Activated naive CD8-positive, alpha-beta T cell treated with anti-CD3 and anti-CD28 coated beads, Interleukin-2, amount 10 ng/mL, durations not matched to agents 7 days and 5 days (primary cell): ENCODE data around the gene PCDHA4. TPM values are rescaled to one million over a fixed set of nuclear protein-coding genes. Genes with fewer than 3 reads are reported as not detected.
A peak's percentile ranks its signal among the peaks of the same experiment; 100 is the strongest.
"Not testable (repeated sequence)": the region's sequence is repeated elsewhere in the genome, so short reads cannot be mapped to it uniquely, and the experiment has no call there.

Source experiments
- ATAC-seq: fragments of 150-1000 bp; cut with Tn5 transposase; one replicate; pipeline ENCODE4 v1.10.0; 2021; ENCODE audit warnings: low read depth, moderate library complexity
- POLR2A ChIA-PET: fragments of 350-600 bp; sonication (Branson Sonifier 250); formaldehyde crosslinking; loops from one replicate; lab custom pipeline; 2021; ENCODE audit warnings: antibody characterized with exemption; lab: Charles Lee
- DNase-seq: peaks from one replicate; pipeline ENCODE4 v3.0.0; 2021
- H3K27ac Mint-ChIP-seq: one replicate; pipeline ENCODE4 v1.8.0; 2022; ENCODE audit warnings: mild to moderate bottlenecking, mixed read lengths
- H3K27me3 Mint-ChIP-seq: one replicate; pipeline ENCODE4 v1.8.0; 2022; ENCODE audit warnings: mild to moderate bottlenecking, moderate library complexity, mixed read lengths
- H3K36me3 Mint-ChIP-seq: one replicate; pipeline ENCODE4 v1.8.0; 2021; ENCODE audit warnings: mild to moderate bottlenecking, mixed read lengths
- H3K4me1 Mint-ChIP-seq: one replicate; pipeline ENCODE4 v1.8.0; 2021; ENCODE audit warnings: mixed read lengths
- H3K4me3 Mint-ChIP-seq: one replicate; pipeline ENCODE4 v1.8.0; 2022; ENCODE audit warnings: mild to moderate bottlenecking, moderate library complexity, mixed read lengths
- H3K9me3 Mint-ChIP-seq: one replicate; pipeline ENCODE4 v1.8.0; 2021; ENCODE audit warnings: mixed read lengths
- total RNA-seq, 2 experiments: library from RNA; stranded (reverse); gene quantifications; one replicate each; pipeline ENCODE4 v1.2.3, GENCODE V29; 2021

PCDHA4 gene
- not detected for total RNA-seq

DNA sequence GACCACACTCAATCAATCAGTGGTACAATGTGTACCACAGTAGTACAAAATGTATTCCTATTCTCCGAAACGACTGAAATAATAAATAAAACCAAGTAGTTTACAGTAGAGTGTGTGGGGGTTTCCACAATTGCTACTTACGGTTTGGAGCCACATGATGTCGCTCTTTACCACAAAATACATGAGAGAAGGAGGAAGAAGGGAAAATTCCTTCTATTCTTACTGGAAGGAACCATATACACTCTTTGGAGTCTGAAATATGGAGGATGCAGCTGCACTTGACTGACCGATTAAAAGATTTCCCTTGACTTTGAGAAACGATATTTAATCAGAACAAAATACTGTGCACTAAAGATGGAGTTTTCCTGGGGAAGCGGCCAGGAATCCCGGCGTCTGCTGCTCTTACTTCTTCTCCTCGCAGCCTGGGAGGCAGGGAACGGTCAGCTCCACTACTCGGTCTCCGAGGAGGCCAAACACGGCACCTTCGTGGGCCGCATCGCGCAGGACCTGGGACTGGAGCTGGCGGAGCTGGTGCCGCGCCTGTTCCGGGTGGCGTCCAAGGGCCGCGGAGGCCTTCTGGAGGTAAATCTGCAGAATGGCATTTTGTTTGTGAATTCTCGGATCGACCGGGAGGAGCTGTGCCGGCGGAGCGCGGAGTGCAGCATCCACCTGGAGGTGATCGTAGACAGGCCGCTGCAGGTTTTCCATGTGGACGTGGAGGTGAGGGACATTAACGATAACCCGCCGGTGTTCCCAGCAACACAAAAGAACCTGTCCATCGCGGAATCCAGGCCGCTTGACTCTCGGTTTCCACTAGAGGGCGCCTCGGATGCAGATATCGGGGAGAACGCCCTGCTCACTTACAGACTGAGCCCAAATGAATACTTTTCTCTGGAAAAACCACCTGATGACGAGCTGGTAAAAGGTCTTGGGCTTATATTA is at the start of gene PCDHA4:
TSS of gene PCDHA4 (plus strand) at position 235 of the 942 bp plus-strand sequence.
- POLR2A ChIA-PET, result no interaction called here
- Mint-ChIP-seq H3K27me3 (no peaks in the 10 kb centered on the region), H3K36me3 (no peaks in the 10 kb centered on the region), H3K4me1 (no peaks in the 10 kb centered on the region), H3K4me3 (no peak within 1 kb of the TSS), H3K27ac (no peak within 1 kb of the TSS), H3K9me3 (peaks cover 13% of the 10 kb centered on the region)
- ATAC-seq, result no peak
- peak; percentile 28 for DNase-seq

DNA sequence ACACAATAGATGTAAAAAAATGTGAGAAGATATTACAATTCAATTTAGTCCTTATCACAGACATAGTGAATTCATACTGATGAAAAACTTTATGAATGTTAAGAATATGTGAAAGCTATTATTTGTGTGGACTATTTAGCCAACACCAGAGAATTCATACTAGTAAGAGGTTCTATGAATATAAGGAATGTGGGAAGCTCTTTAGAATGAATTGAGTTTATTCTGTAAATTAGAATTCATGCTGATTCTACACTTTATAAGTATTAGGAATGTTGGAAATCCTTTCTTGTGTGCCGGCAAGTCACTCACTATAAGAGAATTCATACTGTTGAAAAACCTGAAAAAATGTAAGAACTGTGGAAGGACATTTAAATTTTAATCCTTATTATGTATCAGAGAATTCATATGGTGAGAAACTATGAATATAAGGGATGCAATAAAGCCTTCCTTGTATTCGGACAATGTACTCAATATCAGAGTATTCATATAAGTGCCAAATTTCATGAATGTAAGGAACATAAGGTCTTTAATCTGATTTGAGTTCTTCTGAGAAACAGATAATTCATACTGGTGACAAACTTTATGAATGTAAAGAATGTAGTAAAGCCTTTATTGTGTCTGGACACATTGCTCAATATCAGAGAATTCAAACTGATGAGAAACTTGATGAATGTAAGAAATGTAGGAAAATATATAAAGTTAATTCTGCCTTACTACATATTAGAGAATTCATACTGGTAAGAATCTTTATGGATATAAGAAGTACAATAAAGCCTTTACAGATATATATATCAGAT is 42.5 kb upstream of the PCDHA4 start:
- H3K4me3 Mint-ChIP-seq, result no peak overlapping the region
- no peaks in the 10 kb centered on the region for H3K4me1 Mint-ChIP-seq
- no peaks in the 10 kb centered on the region for H3K27me3 Mint-ChIP-seq
- no peak for DNase-seq
- POLR2A ChIA-PET, result no interaction called here
- peaks cover 40% of the 10 kb centered on the region for H3K9me3 Mint-ChIP-seq
- peaks cover 2% of the 10 kb centered on the region for H3K36me3 Mint-ChIP-seq
- H3K27ac Mint-ChIP-seq, result no peak overlapping the region
- no peak for ATAC-seq

DNA sequence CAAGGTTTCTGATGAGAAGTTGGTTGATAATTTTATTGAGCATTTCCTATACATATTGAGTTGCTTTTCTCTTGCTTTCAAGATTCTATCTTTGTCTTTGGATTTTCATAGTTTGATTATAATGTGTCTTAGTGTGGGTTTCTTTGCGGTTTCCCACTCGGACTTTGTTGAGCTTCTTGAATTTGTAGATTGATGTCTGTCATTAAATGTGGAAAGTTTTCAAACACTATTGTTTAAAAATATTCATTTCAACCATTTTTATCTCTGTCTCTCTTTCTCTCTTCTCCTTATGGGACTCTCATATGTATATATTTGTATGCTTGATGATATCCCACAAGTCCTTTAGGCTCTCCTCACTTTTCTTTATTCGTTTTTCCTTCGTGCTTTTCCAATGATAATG is 39.4 kb upstream of the PCDHA4 start:
- H3K4me1 Mint-ChIP-seq, result no peaks in the 10 kb centered on the region
- no peak overlapping the region for H3K27ac Mint-ChIP-seq
- no peaks in the 10 kb centered on the region for H3K27me3 Mint-ChIP-seq
- peaks cover 35% of the 10 kb centered on the region for H3K9me3 Mint-ChIP-seq
- ATAC-seq, result no peak
- H3K4me3 Mint-ChIP-seq, result no peak overlapping the region
- H3K36me3 Mint-ChIP-seq, result no peaks in the 10 kb centered on the region
- DNase-seq, result no peak
- POLR2A ChIA-PET, result no interaction called here

DNA sequence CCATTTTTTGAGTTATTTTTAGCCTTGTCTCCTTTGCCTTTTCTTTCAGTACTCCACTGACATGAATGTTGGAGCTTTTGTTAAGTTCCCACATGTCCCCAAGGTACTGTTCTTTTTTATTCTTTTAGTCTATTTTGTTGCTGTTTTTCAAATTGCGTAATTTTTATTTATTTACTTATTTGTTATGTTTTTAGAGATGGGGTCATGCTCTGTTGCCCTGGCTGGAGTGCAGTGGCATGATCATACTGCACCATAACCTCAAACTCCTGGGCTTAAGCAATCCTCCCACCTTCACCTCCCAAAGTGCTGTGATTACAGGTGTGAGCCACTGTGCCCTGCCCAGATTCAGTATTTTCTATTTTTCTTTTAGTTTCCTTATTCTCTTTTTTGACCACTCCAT is 26.4 kb upstream of the PCDHA4 start:
- POLR2A ChIA-PET, result no interaction called here
- no peak overlapping the region for H3K27ac Mint-ChIP-seq
- no peaks in the 10 kb centered on the region for H3K4me1 Mint-ChIP-seq
- ATAC-seq, result no peak
- no peak for DNase-seq
- no peak overlapping the region for H3K4me3 Mint-ChIP-seq
- H3K9me3 Mint-ChIP-seq, result peaks cover 28% of the 10 kb centered on the region
- no peaks in the 10 kb centered on the region for H3K27me3 Mint-ChIP-seq
- no peaks in the 10 kb centered on the region for H3K36me3 Mint-ChIP-seq

DNA sequence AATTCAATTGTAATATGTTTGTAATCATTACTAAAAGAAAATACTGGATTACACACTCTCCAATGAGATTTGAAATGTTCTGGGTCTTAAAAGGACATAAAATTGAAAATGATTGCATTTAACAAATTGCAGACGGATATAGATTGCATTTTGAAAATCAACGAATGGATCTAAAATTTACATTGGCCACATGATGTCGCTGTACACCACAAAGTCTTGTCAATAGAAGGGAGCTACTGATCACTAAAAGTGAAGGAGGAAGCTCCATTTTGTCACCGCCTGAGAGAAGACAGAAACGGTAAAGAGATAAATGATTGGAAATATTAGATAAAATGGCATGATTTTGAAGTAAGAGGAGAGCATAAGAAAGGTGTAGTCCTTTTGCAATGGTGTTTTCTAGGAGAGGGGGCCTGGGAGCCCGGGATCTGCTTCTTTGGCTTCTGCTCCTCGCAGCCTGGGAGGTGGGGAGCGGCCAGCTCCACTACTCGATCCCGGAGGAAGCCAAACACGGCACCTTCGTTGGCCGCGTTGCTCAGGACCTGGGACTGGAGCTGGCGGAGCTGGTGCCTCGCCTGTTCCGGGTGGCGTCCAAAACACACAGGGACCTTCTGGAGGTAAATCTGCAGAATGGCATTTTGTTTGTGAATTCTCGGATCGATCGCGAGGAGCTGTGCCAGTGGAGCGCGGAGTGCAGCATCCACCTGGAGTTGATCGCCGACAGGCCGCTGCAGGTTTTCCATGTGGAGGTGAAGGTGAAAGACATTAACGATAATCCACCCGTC is 20.8 kb upstream of the PCDHA4 start, which contains the start of gene PCDHA1:
TSS of gene PCDHA1 (plus strand) at position 236 of the 782 bp plus-strand sequence.
- H3K27ac Mint-ChIP-seq, result no peak within 1 kb of the TSS
- DNase-seq (no peak), ATAC-seq (no peak)
- POLR2A ChIA-PET, result no interaction called here
- peaks cover 16% of the 10 kb centered on the region for H3K9me3 Mint-ChIP-seq
- no peak within 1 kb of the TSS for H3K4me3 Mint-ChIP-seq
- no peaks in the 10 kb centered on the region for H3K36me3 Mint-ChIP-seq
- H3K27me3 Mint-ChIP-seq, result peaks cover 3% of the 10 kb centered on the region
- no peaks in the 10 kb centered on the region for H3K4me1 Mint-ChIP-seq

DNA sequence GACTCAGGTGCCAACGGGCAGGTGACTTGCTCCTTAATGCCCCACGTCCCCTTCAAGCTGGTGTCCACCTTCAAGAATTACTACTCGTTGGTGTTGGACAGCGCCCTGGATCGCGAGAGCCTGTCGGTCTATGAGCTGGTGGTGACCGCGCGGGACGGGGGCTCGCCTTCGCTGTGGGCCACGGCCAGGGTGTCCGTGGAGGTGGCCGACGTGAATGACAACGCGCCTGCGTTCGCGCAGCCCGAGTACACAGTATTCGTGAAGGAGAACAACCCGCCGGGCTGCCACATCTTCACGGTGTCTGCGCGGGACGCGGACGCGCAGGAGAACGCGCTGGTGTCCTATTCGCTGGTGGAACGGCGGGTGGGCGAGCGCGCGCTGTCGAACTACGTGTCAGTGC is 19.4 kb upstream of the PCDHA4 start:
- POLR2A ChIA-PET, H3K4me1 Mint-ChIP-seq, H3K27me3 Mint-ChIP-seq, DNase-seq, ATAC-seq, H3K36me3 Mint-ChIP-seq, H3K27ac Mint-ChIP-seq, H3K4me3 Mint-ChIP-seq: not testable (repeated sequence)
- H3K9me3 Mint-ChIP-seq, result peaks cover 15% of the 10 kb centered on the region

DNA sequence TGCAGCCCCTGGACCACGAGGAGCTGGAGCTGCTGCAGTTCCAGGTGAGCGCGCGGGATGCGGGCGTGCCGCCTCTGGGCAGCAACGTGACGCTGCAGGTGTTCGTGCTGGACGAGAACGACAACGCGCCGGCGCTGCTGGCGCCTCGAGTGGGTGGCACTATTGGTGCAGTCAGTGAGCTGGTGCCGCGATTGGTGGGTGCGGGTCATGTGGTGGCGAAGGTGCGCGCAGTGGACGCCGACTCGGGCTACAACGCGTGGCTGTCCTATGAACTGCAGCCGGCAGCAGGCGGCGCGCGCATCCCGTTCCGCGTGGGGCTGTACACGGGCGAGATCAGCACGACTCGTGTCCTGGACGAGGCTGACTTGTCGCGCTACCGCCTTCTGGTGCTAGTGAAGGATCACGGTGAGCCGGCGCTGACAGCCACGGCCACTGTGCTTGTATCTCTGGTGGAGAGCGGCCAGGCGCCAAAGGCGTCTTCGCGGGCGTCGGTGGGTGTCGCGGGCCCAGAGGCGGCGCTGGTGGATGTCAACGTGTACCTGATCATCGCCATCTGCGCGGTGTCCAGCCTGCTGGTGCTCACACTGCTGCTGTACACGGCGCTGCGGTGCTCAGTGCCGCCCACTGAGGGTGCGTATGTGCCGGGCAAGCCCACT is 18.9 kb upstream of the PCDHA4 start:
- DNase-seq, H3K27me3 Mint-ChIP-seq, H3K36me3 Mint-ChIP-seq, H3K27ac Mint-ChIP-seq, H3K4me1 Mint-ChIP-seq, H3K4me3 Mint-ChIP-seq, ATAC-seq, POLR2A ChIA-PET: not testable (repeated sequence)
- H3K9me3 Mint-ChIP-seq, result peaks cover 17% of the 10 kb centered on the region

DNA sequence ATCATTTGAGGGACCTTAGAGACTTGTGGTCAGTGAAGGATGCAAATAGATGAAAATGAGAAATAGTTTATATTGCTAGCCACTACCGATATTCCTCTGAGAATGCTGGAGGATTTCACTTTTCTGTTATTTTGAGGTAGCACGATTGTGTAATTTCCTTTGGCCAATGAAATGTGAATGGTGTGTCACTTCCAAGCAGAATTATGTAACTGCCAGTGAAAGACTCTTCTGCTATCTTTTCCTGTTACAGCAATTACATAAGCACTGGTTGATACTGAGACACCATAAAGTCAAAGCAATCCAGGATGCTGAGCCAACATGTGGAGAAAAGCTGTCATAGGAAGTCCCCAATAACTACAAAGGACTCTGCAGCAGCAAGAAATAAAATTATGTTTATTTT is 15.8 kb upstream of the PCDHA4 start:
- Mint-ChIP-seq H3K4me1 (no peaks in the 10 kb centered on the region), H3K27me3 (peaks cover 10% of the 10 kb centered on the region), H3K27ac (no peak overlapping the region), H3K4me3 (no peak overlapping the region), H3K36me3 (no peaks in the 10 kb centered on the region), H3K9me3 (peaks cover 17% of the 10 kb centered on the region)
- ATAC-seq (no peak), DNase-seq (no peak)
- POLR2A ChIA-PET, result no interaction called here

DNA sequence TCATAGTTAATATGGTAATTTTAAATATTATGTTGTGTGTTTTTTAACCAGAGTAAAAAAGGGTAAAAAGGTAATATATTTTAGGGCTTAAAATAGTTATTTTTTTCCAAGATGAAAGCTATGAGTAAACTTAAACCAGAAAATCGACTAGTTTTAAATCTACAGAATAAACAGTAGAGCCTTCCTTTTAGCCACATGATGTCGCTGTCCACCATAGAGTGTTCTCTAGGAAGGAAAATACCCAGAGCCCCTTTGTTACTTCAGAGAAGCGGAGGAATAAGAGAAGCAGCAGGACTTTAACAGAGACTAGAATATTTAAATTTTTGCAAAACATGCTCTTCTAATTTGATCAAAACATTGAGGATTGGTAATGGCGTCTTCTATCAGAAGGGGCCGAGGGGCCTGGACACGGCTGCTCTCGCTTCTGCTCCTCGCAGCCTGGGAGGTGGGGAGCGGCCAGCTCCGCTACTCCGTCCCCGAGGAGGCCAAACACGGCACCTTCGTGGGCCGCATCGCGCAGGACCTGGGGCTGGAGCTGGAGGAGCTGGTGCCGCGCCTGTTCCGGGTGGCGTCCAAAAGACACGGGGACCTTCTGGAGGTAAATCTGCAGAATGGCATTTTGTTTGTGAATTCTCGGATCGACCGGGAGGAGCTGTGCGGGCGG is 12.1 kb upstream of the PCDHA4 start, which contains the start of gene PCDHA2:
TSS of gene PCDHA2 (plus strand) at position 258 of the 664 bp plus-strand sequence.
- H3K27me3 Mint-ChIP-seq, result peaks cover 8% of the 10 kb centered on the region
- DNase-seq (no peak), ATAC-seq (no peak)
- H3K27ac Mint-ChIP-seq, result no peak within 1 kb of the TSS
- H3K9me3 Mint-ChIP-seq, result peaks cover 14% of the 10 kb centered on the region
- no peak within 1 kb of the TSS for H3K4me3 Mint-ChIP-seq
- H3K4me1 Mint-ChIP-seq, result no peaks in the 10 kb centered on the region
- POLR2A ChIA-PET, result no interaction called here
- no peaks in the 10 kb centered on the region for H3K36me3 Mint-ChIP-seq

DNA sequence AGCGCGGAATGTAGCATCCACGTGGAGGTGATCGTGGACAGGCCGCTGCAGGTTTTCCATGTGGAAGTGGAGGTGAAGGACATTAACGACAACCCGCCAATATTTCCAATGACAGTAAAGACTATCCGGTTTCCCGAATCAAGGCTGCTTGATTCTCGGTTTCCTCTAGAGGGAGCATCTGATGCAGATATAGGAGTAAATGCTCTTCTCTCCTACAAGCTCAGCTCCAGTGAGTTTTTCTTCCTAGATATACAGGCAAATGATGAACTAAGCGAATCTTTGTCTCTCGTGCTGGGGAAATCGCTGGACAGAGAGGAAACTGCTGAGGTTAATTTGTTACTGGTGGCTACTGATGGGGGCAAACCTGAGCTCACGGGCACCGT is 11.6 kb upstream of the PCDHA4 start:
- peaks cover 16% of the 10 kb centered on the region for H3K9me3 Mint-ChIP-seq
- no peak overlapping the region for H3K4me3 Mint-ChIP-seq
- POLR2A ChIA-PET, result no interaction called here
- H3K27ac Mint-ChIP-seq, result no peak overlapping the region
- H3K36me3 Mint-ChIP-seq, result no peaks in the 10 kb centered on the region
- no peak for DNase-seq
- H3K4me1 Mint-ChIP-seq, result no peaks in the 10 kb centered on the region
- no peak for ATAC-seq
- H3K27me3 Mint-ChIP-seq, result peaks cover 7% of the 10 kb centered on the region

DNA sequence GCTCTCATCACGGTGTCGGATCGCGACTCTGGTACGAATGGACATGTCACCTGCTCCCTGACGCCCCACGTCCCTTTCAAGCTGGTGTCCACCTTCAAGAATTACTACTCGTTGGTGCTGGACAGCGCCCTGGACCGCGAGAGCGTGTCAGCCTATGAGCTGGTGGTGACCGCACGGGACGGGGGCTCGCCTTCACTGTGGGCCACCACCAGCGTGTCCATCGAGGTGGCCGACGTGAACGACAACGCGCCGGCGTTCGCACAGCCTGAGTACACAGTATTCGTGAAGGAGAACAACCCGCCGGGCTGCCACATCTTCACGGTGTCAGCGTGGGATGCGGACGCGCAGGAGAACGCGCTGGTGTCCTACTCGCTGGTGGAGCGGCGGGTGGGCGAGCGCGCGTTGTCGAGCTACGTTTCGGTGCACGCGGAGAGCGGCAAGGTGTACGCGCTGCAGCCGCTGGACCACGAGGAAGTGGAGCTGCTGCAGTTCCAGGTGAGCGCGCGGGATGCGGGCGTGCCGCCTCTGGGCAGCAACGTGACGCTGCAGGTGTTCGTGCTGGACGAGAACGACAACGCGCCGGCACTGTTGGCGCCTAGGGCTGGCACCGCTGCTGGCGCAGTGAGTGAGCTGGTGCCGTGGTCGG is 10.7 kb upstream of the PCDHA4 start:
- H3K36me3 Mint-ChIP-seq, H3K27me3 Mint-ChIP-seq, POLR2A ChIA-PET, H3K4me1 Mint-ChIP-seq, ATAC-seq, DNase-seq, H3K4me3 Mint-ChIP-seq, H3K27ac Mint-ChIP-seq: not testable (repeated sequence)
- H3K9me3 Mint-ChIP-seq, result peaks cover 14% of the 10 kb centered on the region

DNA sequence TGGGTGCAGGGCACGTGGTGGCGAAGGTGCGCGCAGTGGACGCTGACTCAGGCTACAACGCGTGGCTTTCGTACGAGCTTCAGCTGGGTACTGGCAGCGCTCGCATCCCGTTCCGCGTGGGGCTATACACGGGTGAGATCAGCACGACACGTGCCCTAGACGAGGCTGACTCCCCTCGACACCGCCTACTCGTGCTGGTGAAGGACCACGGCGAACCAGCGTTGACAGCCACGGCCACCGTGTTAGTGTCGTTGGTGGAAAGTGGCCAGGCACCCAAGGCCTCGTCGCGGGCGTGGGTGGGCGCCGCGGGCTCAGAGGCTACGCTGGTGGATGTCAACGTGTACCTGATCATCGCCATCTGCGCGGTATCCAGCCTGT is 10.2 kb upstream of the PCDHA4 start:
- Mint-ChIP-seq H3K9me3 (peaks cover 14% of the 10 kb centered on the region), H3K4me3 (no peak overlapping the region), H3K27me3 (peaks cover 7% of the 10 kb centered on the region), H3K4me1 (no peaks in the 10 kb centered on the region), H3K36me3 (no peaks in the 10 kb centered on the region), H3K27ac (no peak overlapping the region)
- DNase-seq (no peak), ATAC-seq (no peak)
- POLR2A ChIA-PET, result no interaction called here
